ENCODE measurements around the gene GTPBP4.
"Not testable (repeated sequence)": the region's sequence is repeated elsewhere in the genome, so short reads cannot be mapped to it uniquely, and the experiment has no call there.

DNA sequence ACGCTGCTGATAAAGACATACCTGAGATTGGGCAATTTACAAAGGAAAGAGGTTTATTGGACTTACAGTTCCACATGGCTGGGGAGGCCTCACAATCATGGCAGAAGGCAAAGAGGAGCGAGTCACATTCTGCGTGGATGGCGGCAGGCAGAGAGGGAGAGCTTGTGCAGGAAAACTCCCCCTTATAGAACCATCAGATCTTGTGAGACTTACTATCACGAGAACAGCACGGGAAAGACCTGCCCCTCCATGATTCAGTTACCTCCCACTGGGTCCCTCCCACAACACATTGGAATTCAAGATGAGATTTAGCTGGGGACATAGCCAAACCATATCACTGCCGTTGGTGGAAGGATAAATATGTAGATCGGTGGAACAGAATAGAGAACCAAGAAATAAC lies 78.5 kb downstream of the GTPBP4 start:
- TF ChIP-seq CTCF (IDR thresholded peaks at IDR 0.05; ENCODE audit: insufficient read depth, low read depth, low read length); EZH2 (IDR thresholded peaks at IDR 0.05; ENCODE audit: insufficient read depth, low read length): not testable (repeated sequence)
